Tibial artery (tissue), 4 donors: ENCODE data around the gene FAR2.

Source experiments
- DNase-seq, 2 donors: peaks; one replicate each; pipeline ENCODE4 v3.0.0-alpha.2; 2019
- H3K27ac ChIP-seq, 2 donors: fragments of 200-600 bp; sonication (generic) in 1 of 2; 1 replicate in 1 of 2; 2 replicates in 1 of 2; pipeline ENCODE4 v1.5.1; 2018 to 2019; ENCODE audit warnings: mild to moderate bottlenecking in 1 of 2
- H3K27me3 ChIP-seq, 2 donors: fragments of 200-600 bp; sonication (generic) in 1 of 2; one replicate each; pipeline versions ENCODE4 v1.5.1 to v1.6.0; 2016 to 2019
- H3K36me3 ChIP-seq, 3 donors: fragments of 200-600 bp; sonication (generic) in 2 of 3; one replicate each; pipeline ENCODE4 v1.5.1; 2016 to 2019; ENCODE audit warnings: mild to moderate bottlenecking in 2 of 3
- H3K4me1 ChIP-seq, 4 donors: fragments of 200-600 bp; sonication (generic) in 2 of 4; 1 replicate in 3 of 4; 2 replicates in 1 of 4; pipeline ENCODE4 v1.5.1; 2016 to 2019
- H3K4me3 ChIP-seq, 2 donors: fragments of 200-600 bp; sonication (generic) in 1 of 2; 1 replicate in 1 of 2; 2 replicates in 1 of 2; pipeline ENCODE4 v1.5.1; 2018 to 2019; ENCODE audit warnings: mild to moderate bottlenecking in 2 of 2
- H3K9me3 ChIP-seq, 3 donors: fragments of 200-600 bp; sonication (generic) in 1 of 3; one replicate each; pipeline ENCODE4 v1.5.1; 2016 to 2019
- CTCF ChIP-seq, 2 experiments: fragments of 200-600 bp in 1 of 2; fragments of 450-650 bp in 1 of 2; IDR thresholded peaks; one replicate each; pipeline ENCODE4 v1.5.1; 2017 to 2019; ENCODE audit warnings: antibody characterized with exemption in 2 of 2, mild to moderate bottlenecking in 1 of 2, moderate library complexity in 1 of 2
- intact Hi-C: fragments of 100-400 bp; cut with DNase I; formaldehyde crosslinking; loops from one replicate; pipeline ENCODE4 v1.15.0; 2023; ENCODE audit warnings: low total_unique reads

FAR2 gene

DNA sequence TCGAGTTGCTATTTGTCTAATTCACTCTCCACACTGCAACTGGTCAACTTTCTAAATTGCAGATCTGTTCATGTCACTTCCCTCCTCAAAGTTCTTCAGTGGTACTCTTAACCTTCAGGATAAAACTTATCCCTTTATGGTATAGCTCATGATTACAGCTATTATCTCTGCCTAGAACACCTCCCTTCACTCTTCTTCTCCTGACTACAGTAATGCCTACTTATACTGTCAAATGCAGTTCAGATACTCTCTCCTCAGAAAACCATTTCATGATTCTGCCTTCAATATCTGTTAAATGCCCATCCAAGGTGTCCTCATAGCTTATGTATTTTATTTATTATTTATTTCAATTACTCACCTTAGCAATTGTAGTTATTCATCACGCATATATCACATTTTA is 85.5 kb downstream of the FAR2 start:
- no peaks in the 10 kb centered on the region for H3K4me1 ChIP-seq
- no peaks in the 10 kb centered on the region for H3K9me3 ChIP-seq
- H3K27me3 ChIP-seq, result no peaks in the 10 kb centered on the region
- intact Hi-C loops, result no loop called here
- no peak for DNase-seq
- no peak overlapping the region for H3K4me3 ChIP-seq
- no peaks in the 10 kb centered on the region for H3K36me3 ChIP-seq
- TF ChIP-seq CTCF (IDR thresholded peaks at IDR 0.05), result no peak
- no peak overlapping the region for H3K27ac ChIP-seq

GRCh38 chr12:29234965-29235626 is 86.0 kb downstream of the FAR2 start:
- Histone ChIP-seq H3K27ac (no peak overlapping the region), H3K36me3 (no peaks in the 10 kb centered on the region), H3K27me3 (no peaks in the 10 kb centered on the region)

GRCh38 chr12:29238822-29239291 is 89.8 kb downstream of the FAR2 start:
- H3K27me3 ChIP-seq, result no peaks in the 10 kb centered on the region
- no peak overlapping the region for H3K4me3 ChIP-seq
- TF ChIP-seq CTCF (IDR thresholded peaks at IDR 0.05), result no peak
- no peak for DNase-seq
- peaks cover 0 to 8% (median 0%) of the 10 kb centered on the region in 4 donors for H3K4me1 ChIP-seq
- intact Hi-C loops, result no loop called here
- H3K36me3 ChIP-seq, result no peaks in the 10 kb centered on the region
- no peaks in the 10 kb centered on the region for H3K9me3 ChIP-seq
- H3K27ac ChIP-seq, result no peak overlapping the region

More at GRCh38 chr12:29234965-29235626, 86.0 kb downstream of the FAR2 start:
- no peak overlapping the region for H3K4me3 ChIP-seq
- H3K4me1 ChIP-seq, result no peaks in the 10 kb centered on the region
- DNase-seq, result no peak
- intact Hi-C loops, result no loop called here
- H3K9me3 ChIP-seq, result no peaks in the 10 kb centered on the region
- TF ChIP-seq CTCF (IDR thresholded peaks at IDR 0.05), result no peak

DNA sequence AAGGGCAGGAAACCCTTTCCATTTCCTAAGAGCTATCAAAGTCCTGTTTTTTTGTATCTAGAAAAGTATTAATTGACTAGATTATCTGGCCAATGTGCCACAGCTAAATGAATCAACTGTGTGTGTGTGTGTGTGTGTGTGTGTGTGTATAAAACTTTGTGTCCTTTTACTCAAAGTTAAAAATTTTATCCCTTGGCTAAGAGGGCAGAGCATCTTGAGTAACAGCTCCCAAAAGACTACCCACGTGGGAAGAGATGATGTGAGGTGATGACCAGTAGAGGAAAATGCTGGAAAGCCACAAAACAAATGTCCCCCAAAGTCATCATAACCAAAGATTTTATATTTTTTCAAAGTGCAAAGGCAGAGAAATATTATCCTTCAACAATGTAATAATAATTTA is 90.3 kb downstream of the FAR2 start:
- Histone ChIP-seq H3K27ac (no peak overlapping the region), H3K4me1 (peaks cover 0 to 8% (median 0%) of the 10 kb centered on the region in 4 donors), H3K9me3 (no peaks in the 10 kb centered on the region), H3K4me3 (no peak overlapping the region), H3K36me3 (no peaks in the 10 kb centered on the region), H3K27me3 (no peaks in the 10 kb centered on the region)
- no peak for TF ChIP-seq CTCF (IDR thresholded peaks at IDR 0.05)
- intact Hi-C loops, result no loop called here
- no peak for DNase-seq

- intact Hi-C loops, result no loop called here
Measured at GRCh38 chr12:29240441-29240840, 91.4 kb downstream of the FAR2 start.

More at GRCh38 chr12:29240441-29240840, 91.4 kb downstream of the FAR2 start:
- Histone ChIP-seq H3K36me3 (no peaks in the 10 kb centered on the region), H3K27ac (no peak overlapping the region), H3K9me3 (no peaks in the 10 kb centered on the region), H3K4me1 (peaks cover 0 to 8% (median 0%) of the 10 kb centered on the region in 4 donors), H3K27me3 (no peaks in the 10 kb centered on the region), H3K4me3 (no peak overlapping the region)
- no peak for TF ChIP-seq CTCF (IDR thresholded peaks at IDR 0.05)
- DNase-seq, result no peak
